Measurements from ENCODE around the gene UHMK1.
"Not testable (repeated sequence)": the region's sequence is repeated elsewhere in the genome, so short reads cannot be mapped to it uniquely, and the experiment has no call there.

UHMK1 gene

GRCh38 chr1:162568802-162569201, 71.2 kb downstream of the UHMK1 start:
- no peak for DNase-seq

DNA sequence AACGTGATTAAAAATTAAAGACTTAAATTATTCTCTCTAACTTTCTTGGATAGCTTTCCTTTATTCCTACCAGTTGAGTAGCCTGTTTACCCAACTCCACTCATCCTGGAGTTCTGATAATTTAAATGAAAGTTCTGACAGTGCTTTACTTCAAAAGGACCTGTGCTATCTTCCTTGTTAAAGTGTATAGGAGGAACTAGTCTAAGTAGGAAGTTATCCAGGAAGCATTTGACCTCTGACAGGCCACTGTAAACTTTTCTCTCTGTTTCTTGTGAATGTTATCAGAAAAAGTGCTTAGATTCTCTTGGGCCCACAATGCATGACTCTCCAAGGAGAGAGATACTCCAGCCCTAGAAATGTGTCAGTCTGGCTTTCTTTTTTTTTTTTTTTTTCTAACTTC, 73.1 kb downstream of the UHMK1 start:
- DNase-seq: no peak

- not testable (repeated sequence) for DNase-seq
These were observed 73.5 kb downstream of the UHMK1 start for GRCh38 chr1:162571121-162571520.

- no peak for DNase-seq
These were observed 74.1 kb downstream of the UHMK1 start for GRCh38 chr1:162571696-162572095.

DNA sequence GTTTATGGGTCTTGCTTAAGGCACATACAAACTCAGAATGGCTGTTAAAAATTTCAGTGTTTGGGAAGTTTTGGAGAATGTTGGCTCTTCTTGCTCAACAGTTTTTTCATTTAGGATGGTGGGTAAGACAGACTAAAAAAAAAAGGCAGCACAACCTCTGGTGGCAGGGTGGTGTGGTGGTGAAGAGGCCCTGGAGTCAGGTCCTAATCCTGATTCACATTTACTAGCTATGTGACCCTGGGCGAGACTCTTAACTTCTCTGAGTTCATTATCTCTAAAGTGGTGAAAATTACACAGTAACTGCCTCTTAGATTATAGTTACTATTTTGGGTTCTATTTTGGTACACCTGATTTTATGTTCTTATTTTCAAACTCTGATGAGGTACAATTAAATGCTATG, 75.5 kb downstream of the UHMK1 start:
- DNase-seq: no peak

DNA sequence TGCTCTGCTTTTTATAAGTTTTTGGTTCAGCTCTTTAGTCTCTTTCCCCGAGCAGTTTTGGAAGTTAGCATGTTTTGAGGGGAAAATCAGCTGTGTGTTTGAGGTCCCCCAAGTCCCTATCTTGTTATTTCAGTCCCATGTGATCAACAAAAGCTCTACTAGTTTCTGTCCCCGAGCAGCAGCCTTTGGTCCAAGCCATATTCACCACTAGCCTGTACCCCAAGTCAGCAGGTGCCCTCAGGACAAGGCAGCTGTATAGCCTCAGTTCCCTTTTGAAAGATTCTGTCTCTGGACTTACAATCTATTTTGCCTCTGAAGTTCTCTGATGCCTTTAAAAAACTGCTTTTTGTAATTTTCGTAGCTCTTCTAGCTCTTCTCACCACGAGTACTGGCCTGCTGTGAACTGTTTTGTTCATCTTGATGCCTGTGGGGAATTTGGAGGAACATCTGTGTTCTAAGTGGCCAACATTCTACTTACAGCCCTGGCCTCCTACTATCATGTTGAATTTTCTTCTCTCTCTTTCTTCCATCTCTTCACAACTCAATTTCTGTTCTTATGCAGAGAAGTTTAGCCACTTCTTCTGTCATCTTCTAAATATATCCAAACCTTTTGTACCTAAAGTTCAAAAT, 80.6 kb downstream of the UHMK1 start:
- no peak for DNase-seq

DNA sequence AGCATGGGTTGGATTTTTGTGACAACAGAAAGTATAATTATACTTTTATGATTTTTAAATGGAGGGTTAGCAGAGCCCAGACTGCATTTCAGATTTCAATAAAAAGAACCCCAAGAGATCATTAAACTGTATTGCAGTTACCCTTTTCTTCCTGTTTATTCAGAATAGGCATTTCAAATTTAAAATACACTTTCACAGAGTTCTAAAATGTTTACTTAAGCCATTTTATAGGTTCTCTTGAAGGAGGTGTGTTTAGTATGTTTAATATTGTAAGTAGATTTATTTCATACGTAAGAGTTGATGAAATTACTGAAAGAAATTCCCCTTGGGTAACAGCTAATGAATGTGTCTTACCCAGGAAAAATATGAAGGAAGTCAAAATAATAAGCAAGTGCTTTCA, 81.3 kb downstream of the UHMK1 start:
- DNase-seq: no peak

Measured in activated CD4-positive, alpha-beta T cell treated with anti-CD3 and anti-CD28 coated beads, Interleukin-2, Interleukin-6, amounts not matched to agents 100 ng/mL and 50 ng/mL, durations not matched to agents 16 hours and 8 hours (primary cell).